ENCODE results near the gene OLFM1.
"Not testable (repeated sequence)": the region's sequence is repeated elsewhere in the genome, so short reads cannot be mapped to it uniquely, and the experiment has no call there.

The OLFM1 gene

DNA sequence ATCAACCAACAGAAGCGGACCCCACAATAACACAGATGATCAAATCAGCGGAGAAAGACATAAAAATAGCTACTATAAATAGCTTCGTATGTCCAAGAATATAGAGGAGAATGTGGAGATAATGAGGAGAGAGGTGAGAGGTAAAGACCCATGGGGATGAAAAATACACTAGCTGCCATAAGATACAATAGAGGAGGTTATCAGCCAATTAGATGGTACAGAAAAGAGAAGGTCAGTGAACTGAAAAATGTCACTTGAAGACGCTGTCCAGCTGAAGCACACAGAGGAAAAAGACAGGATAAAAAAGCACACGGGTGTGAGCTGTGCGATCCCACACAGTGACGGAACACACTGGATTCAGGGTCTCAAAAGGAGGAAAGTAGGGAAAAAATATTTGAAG is 73.4 kb downstream of the OLFM1 start:
- no peaks in the 10 kb centered on the region for H4K20me1 ChIP-seq (ENCODE audit: insufficient read depth)
- no peak overlapping the region for H3K4me3 ChIP-seq (IDR thresholded peaks at IDR 0.05; ENCODE audit: insufficient read depth, low read depth, low read length)
- peaks cover 44% of the 10 kb centered on the region; the same call in 1 of the 2 replicates for H3K27me3 ChIP-seq (ENCODE audit: insufficient read depth, low read depth)
- H3K9ac ChIP-seq = no peak overlapping the region
- no peak overlapping the region for H3K27ac ChIP-seq
- H2AFZ ChIP-seq (ENCODE audit: low read depth) = no peak overlapping the region
- H3K36me3 ChIP-seq (ENCODE audit: insufficient read depth) = no peaks in the 10 kb centered on the region
- no peak for TF ChIP-seq CTCF (conservative IDR thresholded peaks at IDR 0.05; ENCODE audit: low read depth, low read length)
- H3K4me2 ChIP-seq = no peak overlapping the region
- no peaks in the 10 kb centered on the region for H3K79me2 ChIP-seq (ENCODE audit: insufficient read depth, low read depth)
- no peaks in the 10 kb centered on the region for H3K4me1 ChIP-seq (ENCODE audit: low read depth, poor library complexity, severe bottlenecking)

DNA sequence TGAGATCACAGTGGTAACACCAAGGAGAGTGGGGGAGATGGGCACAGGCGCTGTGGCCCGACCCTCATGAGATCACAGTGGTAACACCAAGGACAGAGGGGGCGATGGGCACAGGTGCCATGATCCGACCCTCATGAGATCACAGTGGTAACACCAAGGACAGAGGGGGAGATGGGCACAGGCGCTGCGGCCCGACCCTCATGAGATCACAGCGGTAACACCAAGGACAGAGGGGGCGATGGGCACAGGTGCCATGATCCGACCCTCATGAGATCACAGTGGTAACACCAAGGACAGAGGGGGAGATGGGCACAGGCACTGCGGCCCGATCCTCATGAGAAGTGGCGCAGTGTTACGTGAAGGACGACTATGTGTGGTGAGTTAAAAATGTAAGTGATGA is 75.1 kb downstream of the OLFM1 start:
- not testable (repeated sequence) for H3K4me3 ChIP-seq (IDR thresholded peaks at IDR 0.05; ENCODE audit: insufficient read depth, low read depth, low read length); H3K9ac ChIP-seq; H3K4me2 ChIP-seq; H3K27ac ChIP-seq; H4K20me1 ChIP-seq (ENCODE audit: insufficient read depth); H3K4me1 ChIP-seq (ENCODE audit: low read depth, poor library complexity, severe bottlenecking); H2AFZ ChIP-seq (ENCODE audit: low read depth); H3K79me2 ChIP-seq (ENCODE audit: insufficient read depth, low read depth); H3K36me3 ChIP-seq (ENCODE audit: insufficient read depth)
- H3K27me3 ChIP-seq (ENCODE audit: insufficient read depth, low read depth) = peaks cover 51% of the 10 kb centered on the region; the same call in 1 of the 2 replicates

GRCh38 chr9:135163023-135163780 is 75.7 kb downstream of the OLFM1 start:
- H3K79me2 ChIP-seq (ENCODE audit: insufficient read depth, low read depth) = no peaks in the 10 kb centered on the region
- peaks cover 52% of the 10 kb centered on the region; the same call in 1 of the 2 replicates for H3K27me3 ChIP-seq (ENCODE audit: insufficient read depth, low read depth)
- H2AFZ ChIP-seq (ENCODE audit: low read depth) = no peak overlapping the region
- no peaks in the 10 kb centered on the region for H3K4me1 ChIP-seq (ENCODE audit: low read depth, poor library complexity, severe bottlenecking)
- H3K4me3 ChIP-seq (IDR thresholded peaks at IDR 0.05; ENCODE audit: insufficient read depth, low read depth, low read length) = no peak overlapping the region
- no peaks in the 10 kb centered on the region for H3K36me3 ChIP-seq (ENCODE audit: insufficient read depth)
- no peaks in the 10 kb centered on the region for H4K20me1 ChIP-seq (ENCODE audit: insufficient read depth)
- no peak overlapping the region for H3K4me2 ChIP-seq
- no peak overlapping the region for H3K9ac ChIP-seq
- H3K27ac ChIP-seq = no peak overlapping the region
- TF ChIP-seq CTCF (conservative IDR thresholded peaks at IDR 0.05; ENCODE audit: low read depth, low read length) = no peak

- no peak for TF ChIP-seq CTCF (conservative IDR thresholded peaks at IDR 0.05; ENCODE audit: low read depth, low read length)
- Histone ChIP-seq H3K4me2 (no peak overlapping the region), H3K4me3 (IDR thresholded peaks at IDR 0.05; ENCODE audit: insufficient read depth, low read depth, low read length) (no peak overlapping the region), H3K9ac (no peak overlapping the region), H3K4me1 (ENCODE audit: low read depth, poor library complexity, severe bottlenecking) (no peaks in the 10 kb centered on the region), H3K27me3 (ENCODE audit: insufficient read depth, low read depth) (peaks cover 58% of the 10 kb centered on the region; the same call in 1 of the 2 replicates), H4K20me1 (ENCODE audit: insufficient read depth) (no peaks in the 10 kb centered on the region), H3K27ac (no peak overlapping the region), H2AFZ (ENCODE audit: low read depth) (no peak overlapping the region), H3K79me2 (ENCODE audit: insufficient read depth, low read depth) (no peaks in the 10 kb centered on the region), H3K36me3 (ENCODE audit: insufficient read depth) (no peaks in the 10 kb centered on the region)
Observed at GRCh38 chr9:135164036-135164435, 76.6 kb downstream of the OLFM1 start.

GRCh38 chr9:135165003-135165711 is 77.7 kb downstream of the OLFM1 start:
- H3K27me3 ChIP-seq (ENCODE audit: insufficient read depth, low read depth) = peaks cover 58% of the 10 kb centered on the region; the same call in 1 of the 2 replicates
- H3K9ac ChIP-seq = no peak overlapping the region
- H3K4me2 ChIP-seq = no peak overlapping the region
- no peak overlapping the region for H3K4me3 ChIP-seq (IDR thresholded peaks at IDR 0.05; ENCODE audit: insufficient read depth, low read depth, low read length)
- no peaks in the 10 kb centered on the region for H3K79me2 ChIP-seq (ENCODE audit: insufficient read depth, low read depth)
- TF ChIP-seq CTCF (conservative IDR thresholded peaks at IDR 0.05; ENCODE audit: low read depth, low read length) = no peak
- no peaks in the 10 kb centered on the region for H3K4me1 ChIP-seq (ENCODE audit: low read depth, poor library complexity, severe bottlenecking)
- no peaks in the 10 kb centered on the region for H4K20me1 ChIP-seq (ENCODE audit: insufficient read depth)
- no peaks in the 10 kb centered on the region for H3K36me3 ChIP-seq (ENCODE audit: insufficient read depth)
- no peak overlapping the region for H3K27ac ChIP-seq
- no peak overlapping the region for H2AFZ ChIP-seq (ENCODE audit: low read depth)

Measured in KMS-11 (cell line).